GM21576 (cell line): Measurements from ENCODE around the gene IQCF6.
"Not testable (repeated sequence)": the region's sequence is repeated elsewhere in the genome, so short reads cannot be mapped to it uniquely, and the experiment has no call there.

Experiments
- ATAC-seq: cut with Tn5 transposase; IDR thresholded peaks from one replicate; pipeline ENCODE4 v1.9.1; 2021; ENCODE audit warnings: mild to moderate bottlenecking, moderate library complexity; ENCODE audit not compliant: unreplicated experiment

IQCF6 gene

DNA sequence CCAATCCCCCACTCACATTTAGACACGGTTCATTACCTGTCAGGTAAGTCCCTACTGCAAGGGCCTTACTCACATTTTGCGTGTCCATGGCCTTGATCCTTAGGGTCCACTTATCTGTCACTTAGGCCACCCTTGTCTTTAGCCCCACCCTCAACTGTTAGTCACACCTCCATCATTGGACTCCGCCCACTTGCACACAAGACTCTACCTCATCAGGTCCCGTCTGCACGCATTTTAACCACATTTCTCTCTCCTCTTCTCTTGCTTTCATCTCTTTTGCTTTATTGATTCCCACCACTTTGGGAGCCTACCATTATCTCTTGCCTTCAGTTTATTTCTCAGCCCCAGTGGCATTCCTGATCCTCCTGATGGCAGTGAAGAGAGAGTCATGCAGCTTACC is at the start of gene IQCF6:
Gene IQCF6 (minus strand): TSS at position 101 of the 400 bp plus-strand sequence. CDS start 13 bp downstream, at position 88.
- ATAC-seq, result no peak

DNA sequence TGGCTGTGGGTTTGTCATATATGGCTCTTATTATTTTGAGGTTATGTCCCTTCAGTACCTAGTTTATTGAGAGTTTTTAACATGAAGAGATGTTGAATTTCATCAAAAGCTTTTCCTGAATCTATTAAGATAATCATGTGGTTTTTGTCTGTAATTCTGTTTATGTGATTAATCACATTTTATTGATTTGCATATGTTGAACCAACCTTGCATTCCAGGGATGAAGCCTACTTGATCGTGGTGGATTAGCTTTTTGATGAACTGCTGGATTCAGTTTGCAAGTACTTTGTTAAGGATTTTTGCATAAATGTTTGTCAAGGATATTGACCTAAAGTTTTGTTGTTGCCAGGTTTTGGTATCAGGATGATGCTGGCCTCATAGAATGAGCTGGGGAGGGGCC is 49.3 kb upstream of the IQCF6 start:
- no peak for ATAC-seq

DNA sequence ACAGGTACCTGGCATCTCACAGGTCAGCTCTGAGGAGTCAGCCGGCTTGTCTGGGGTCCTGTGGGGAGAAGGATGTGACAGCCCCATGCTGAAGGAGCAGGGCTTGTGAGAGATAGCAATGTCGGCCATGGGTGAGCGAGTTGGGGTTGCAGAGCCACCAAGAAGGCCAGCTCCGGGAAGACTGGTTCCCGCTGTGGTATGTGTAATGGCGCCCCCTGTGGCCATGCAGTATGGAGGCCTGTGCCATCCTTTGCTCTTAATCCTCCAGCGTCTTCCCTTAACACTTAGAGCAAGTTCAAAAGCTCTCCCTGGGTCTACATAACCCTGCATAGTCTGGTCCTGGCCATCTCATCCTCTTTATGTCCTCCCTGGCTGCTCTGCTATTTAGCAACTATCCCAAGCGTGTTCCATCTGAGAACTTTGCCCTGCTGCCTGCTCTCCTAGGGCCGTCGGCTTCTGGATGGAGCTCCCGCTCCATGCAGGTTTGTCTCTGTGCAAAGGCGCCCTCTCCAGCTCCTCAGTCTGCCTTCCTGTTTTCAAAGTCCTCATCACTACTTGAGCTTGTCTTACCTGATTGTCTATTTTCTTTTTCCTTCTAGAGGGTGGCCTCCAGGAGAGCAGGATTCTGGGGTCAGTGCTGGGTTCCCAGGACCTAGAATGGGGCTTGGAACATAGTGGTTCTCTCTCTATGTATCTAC is 40.8 kb upstream of the IQCF6 start:
- ATAC-seq, result no peak

DNA sequence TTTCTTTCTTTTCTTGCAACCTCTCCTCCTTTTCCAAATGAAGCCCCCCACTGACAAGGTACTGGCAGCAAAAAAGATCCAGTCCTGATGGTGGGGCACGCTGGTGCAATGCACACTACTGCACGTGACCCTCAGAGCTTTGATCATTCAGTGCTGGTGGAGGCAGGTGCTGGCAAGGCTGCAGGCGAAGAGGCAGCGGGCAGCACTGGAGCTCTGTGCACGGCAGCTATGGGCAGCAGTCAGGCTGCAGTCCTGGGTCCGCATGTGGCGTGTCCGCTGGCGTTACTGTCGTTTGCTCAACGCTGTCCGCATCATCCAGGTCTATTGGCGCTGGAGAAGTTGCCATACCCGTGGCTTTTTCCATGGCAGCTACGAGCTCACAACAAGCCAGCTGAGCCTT is 40.1 kb upstream of the IQCF6 start:
- ATAC-seq, result no peak

DNA sequence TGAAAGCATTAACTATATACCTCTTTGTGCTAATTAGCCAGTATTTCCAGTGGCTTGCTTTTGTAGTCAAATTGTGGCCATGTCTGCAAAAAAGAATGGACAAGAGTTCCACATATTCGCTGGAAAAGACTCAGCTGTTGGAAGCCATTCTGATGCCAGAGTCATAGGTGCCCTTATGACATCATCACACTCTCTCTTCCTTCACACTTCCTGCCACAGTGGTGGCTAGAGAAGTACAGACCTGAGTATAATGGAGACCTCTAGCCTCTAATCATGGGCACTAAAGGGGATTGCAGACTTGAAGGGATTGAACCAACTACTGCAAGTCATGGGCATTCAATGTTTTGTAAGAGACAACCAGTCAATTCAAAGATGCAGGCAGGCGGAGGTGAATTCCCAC is 38.3 kb upstream of the IQCF6 start:
- no peak for ATAC-seq

DNA sequence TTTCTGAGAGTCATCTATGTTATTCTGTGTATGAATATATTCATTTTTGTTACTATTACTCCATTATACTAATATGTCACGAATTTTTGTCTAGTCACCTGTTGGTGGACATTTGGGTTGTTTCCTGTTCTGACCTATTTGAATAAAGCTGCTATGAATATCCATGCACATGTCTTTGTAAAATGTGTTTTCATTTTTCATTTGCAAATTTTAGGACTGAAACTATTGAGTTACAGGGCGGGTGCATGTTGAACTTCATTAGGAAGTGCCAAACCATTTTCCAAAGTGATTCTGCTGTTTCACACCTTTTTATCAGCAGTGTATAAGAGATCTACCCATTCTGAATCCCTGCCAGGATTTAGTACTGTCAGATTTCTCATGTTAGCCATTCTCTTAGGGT is 37.7 kb upstream of the IQCF6 start:
- ATAC-seq, result no peak

DNA sequence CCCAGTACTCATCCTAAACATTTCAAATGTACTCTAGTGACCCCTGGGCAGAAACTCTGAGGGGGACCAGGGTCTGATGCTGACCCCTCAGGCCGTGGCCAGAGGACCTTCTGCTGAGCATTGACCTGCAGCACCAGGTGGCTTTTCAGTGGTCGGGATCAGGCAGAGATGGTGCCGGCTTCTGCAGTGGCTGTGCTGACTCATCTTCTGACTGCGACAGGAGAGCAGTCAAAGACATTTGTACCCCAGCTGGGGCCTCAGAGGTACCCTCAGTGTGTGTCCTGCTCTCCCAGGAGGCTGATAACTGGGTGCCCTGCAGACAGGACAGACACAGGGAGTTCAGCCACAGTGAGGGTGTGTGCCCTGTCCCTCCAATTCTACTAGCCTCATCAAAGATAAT is 36.6 kb upstream of the IQCF6 start:
- no peak for ATAC-seq

DNA sequence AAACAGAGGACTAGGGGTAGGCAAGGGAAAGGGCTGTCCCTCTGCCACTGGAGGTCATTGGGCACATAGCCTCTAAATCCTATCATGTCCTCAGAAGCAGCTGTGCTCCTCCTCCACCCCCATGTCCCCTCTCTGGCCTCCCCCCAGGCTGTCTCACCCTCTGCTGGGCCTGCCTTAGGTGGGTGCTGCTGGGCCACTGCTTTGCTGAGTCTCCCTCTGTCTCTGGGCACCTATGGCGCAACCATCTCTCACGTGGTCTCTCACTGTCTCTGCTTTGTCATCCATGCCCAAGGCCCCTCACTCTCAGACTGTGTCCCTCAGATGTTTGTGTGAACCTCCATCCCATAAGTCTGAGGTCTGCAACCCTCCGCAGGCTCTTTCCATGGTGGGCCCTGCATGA is 35.0 kb upstream of the IQCF6 start:
- ATAC-seq, result no peak

DNA sequence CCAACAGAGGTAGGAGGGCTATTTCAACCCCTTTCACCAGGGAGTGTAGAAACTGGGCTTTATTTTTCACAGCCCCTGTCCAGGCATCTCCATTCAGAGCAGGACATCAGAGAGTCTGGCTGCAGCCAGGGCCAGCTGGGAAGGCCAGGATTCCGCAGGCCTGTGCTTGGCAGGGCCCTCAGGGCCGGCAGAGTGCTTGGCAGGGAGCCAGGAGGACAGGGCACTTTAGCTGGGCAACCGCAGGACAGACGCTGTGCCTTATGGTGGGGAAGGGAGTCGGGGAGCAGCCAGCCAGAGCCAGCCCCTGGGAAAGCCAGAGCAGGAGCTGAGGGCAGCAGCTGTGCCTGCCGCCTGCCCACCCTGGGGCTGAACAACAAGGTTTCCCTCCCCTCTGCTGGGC is 34.5 kb upstream of the IQCF6 start:
- no peak for ATAC-seq

DNA sequence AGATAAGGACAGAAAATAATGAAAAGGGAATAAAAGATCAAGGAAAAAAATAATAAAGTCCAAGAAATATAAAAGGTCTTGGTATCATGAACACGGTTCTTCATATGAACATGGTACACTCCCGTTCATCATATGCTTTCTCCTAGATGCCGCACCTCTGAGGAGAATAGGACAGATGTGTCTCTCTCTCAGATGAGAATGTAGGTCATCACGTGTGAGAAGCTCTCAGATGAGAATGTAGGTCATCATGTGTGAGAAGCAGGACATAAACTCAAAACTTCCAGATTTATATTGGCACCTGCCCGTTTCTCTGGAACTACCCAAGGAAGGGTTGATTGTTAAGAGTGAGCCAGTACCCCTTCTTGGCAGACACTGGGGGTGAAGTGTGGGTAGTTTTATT is 29.9 kb upstream of the IQCF6 start:
- no peak for ATAC-seq

DNA sequence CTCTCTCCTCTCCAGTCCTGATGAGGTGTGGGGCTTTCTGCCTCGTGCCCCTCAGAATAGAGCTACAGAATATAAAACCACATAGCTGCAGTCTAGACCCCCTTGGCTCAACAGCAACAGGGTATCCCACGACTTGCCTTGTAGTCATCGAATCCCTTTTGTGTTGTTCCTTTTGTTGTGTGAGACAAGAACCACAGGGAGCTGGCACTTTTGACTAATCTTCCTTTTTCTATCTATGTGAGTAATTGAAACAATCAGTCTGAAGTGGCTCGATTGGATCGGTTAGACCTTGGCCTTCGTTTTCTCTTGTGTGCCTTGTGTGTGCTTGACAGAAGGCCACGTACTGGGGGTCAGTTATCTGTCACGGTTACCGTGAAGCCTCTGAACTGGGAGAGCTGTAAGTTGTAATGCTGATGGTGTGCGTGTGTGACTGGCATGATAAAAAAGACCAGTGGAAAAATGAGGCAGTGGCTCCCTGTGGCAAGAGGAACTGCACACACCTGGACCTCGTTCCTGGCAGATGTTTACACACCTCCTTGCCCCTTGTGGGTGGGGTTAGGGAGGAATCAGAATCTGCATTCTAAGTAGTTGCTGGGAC is 23.2 kb upstream of the IQCF6 start:
- no peak for ATAC-seq

DNA sequence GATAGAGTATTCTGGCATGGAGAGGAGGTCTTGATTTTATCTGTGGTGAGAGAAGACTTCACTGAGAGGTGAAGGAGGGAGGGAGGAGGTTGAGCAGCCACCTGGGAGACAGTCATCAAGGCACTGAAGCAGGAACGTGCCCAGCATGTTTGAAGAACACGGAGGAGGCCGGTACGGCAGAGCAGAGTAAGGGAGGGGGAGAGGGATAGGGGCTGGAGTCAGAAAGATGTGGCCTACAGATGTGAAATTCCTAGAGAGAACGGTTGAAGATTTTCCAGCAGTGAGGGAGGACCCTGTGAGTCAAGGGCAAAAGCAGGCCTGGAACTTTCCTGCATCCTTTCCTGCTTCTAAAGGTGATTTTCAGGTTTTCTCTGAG is 21.7 kb upstream of the IQCF6 start:
- ATAC-seq, result no peak

DNA sequence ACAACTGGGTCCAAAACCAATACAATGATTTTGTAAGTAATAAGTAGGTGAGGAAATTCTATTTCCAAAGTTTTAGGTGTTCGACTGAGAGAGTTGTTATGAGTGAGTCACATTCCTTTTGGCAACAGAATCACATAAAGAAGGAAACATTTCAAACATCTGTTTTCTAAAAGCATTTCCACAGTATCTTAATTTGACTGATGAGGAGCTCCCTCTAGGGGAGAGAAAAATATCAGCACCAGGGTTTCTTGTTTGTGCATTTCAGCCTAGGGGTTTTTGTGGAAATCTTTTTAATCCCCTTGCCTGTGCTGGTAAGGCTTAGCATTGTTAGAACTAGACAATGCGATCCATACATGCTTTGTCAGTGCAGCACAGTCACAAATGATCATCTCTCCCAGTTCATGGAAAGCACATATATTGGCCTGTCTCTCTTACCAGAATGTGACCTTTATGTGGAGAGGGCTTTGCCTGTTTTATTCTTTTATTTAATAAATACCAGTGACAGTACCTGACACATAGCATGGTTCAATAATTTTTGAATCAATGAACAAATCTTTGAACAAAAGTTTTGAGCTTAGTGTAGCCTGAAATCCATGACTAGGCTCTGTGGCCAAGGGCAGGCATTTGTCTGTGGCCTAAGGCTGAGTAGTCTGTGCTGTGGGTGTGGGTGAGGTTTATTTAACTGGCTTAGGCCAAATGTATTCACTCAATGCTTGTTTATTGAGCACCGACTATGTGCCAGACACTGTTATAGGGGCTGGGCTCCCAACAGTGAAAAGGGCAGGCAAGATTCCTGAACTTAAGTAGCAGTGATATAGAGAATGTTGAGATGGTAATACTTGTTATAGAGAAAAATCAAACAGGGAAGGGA is 21.1 kb upstream of the IQCF6 start:
- no peak for ATAC-seq

DNA sequence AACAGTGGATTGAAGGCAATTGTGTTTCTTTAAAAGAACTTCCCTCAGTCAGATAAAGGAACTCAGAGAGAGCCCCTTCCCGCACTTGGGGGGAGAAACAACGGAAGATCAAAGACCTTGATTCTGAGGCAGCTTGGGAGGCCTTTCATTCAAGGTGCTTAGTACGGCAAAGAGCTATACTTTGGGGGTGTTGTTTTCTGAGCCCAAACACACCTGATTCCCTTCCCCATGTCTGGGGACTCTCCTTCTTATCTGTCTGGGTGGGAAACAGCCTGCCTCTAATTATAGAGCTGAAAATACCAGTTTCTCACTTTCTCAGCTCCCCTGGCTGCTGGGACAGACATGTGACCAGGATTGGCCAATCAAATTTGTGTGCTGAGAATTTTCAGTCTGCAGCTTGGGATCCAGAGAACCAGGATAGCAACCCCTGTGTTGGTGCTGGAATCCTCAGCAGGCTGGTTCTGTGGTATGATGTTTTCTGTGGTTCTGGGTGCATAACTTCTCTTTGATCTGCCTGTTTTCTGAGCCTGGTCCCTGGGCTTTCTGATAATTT is 19.4 kb upstream of the IQCF6 start:
- no peak for ATAC-seq

DNA sequence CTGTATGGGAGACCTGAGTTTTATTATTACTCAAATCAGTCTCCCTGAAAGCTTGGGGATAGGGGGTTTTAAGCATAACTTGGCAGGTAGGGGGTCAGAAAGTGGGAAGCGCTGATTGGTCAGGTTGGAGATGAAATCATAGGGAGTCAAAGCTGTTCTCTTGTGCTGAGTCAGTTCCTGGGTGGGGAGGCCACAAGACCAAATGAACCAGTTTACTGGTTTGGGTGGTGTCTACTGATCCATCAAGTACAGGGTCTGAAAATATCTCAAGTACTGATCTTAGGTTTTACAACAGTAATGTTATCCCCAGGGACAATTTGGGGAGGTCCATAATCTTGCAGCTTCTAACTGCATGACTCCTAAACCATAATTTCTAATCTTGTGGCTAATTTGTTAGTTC is 17.8 kb upstream of the IQCF6 start:
- no peak for ATAC-seq

DNA sequence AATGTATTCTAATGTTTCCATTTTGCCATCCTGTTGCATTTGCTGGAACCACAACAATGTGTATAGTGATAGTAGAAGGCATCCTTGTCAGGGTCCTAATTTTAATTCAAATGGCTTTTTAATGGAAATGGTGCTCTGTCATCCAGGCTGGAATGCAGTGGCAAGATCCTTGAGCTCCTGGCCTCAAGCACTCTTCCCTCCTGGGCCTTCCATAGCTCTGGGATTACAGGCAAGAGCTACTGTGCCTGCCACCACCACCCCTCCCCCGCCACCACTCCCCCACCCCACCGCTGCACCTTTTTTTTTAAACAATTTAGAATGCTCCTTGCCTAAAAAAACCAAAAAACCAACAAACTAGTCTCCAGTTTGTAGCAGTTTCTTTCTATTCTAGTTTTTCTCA is 15.2 kb upstream of the IQCF6 start:
- no peak for ATAC-seq

DNA sequence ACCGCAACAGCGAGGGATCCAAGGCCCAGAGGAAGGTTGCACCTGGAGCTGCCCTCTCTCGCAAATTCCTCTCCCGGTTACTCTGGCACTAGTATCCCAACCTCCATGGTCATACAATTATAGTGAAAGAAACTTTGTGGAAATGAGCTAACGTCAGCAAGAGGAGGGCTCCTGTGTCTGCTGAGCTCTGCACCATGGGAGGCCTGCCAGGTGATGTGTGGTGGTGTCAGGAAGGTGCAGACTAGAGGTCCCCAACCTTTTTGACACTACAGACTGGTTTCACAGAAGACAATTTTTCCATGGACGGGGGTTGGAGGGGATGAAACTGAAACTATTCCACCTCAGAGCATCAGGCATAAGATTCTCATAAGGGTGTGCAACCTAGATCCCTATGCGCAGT is 13.2 kb upstream of the IQCF6 start:
- ATAC-seq, result no peak

DNA sequence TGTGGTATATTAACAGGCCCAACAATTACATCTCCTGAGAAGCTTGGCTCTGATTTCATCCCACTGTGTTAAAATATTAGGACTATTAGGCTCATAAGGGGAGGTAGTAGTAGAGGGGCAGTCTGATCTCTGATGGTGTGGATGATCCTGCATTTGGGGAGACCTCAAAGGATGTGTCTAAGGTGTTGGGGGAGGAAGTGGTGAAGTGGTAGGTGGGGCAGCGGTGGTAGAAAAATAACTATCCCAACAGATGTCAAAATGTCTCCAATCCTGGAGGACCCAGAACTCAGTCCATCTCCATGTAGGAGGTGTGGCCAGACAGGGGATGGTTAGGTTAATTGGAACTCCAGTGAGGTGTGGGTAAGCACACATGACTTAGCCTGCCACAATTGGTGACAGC is 10.4 kb upstream of the IQCF6 start:
- ATAC-seq, result no peak

DNA sequence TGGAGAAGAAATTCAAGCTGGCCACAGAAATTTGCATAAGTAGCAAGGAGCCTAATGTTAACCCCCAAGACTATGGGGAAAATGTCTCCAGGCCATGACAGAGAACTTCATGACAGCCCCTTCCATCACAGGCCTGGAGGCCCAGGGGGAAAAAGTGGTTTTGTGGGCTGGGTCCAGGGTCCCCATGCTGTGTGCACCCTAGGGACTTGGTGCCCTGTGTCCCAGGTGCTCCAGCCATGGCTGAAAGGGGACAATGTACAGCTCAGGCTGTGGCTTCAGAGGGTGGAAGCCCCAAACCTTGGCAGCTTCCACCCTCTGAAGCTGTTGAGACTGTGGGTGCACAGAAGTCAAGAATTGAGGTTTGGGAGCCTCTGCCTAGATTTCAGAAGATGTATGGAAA is 8.5 kb upstream of the IQCF6 start:
- not testable (repeated sequence) for ATAC-seq

DNA sequence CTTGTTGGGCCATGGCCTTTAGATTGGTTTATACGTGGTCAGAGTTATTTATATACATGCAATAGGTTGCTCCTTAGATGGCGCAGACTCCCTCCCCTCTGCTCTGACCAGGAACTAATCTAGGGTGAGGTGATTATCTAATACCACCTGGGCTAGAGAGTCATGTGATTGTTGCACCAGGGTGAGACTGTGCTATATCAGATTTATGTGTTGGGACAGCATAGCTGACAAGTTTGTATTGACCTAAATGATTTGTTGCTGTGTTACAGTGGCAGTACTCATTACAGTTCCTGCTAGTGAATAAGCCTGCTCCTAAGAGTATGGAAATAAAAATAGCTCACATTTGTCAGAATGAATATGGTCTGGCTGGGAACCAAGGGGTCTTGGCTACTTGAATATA is 7.2 kb upstream of the IQCF6 start:
- ATAC-seq, result no peak

DNA sequence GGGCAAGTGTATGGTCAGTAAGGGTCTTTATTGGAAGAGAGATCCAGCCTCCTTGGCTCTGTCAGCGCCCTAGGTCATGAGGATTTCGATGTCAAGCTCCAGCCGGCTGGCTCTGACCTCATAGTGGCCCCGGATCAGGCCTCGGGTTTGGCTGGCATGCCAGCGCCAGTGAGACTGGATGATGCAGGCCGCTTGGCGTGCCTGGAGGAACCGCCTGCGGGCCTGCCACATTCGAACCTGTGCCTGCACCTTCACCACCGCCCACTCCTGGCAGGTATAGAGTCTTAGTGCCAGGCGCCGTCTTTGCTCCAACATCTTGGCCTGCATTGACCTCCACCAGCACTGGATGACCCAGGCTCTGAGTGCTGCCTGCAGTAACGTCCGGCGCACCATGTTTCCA is 483 bp downstream of the IQCF6 start:
- ATAC-seq, result no peak

DNA sequence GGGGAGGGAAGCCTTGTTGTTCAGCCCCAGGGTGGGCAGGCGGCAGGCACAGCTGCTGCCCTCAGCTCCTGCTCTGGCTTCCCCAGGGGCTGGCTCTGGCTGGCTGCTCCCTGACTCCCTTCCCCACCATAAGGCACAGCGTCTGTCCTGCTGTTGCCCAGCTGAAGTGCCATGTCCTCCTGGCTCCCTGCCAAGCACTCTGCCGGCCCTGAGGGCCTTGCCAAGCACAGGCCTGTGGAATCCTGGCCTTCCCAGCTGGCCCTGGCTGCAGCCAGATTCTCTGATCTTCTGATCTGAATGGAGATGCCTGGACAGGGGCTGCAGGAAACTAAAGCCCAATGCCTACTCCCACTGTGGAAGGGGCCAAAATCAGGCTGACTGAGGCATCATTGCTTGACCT is 1.1 kb downstream of the IQCF6 start:
- ATAC-seq, result no peak
